ENCODE results near the gene PTX4.

The PTX4 gene

GRCh38 chr16:1438229-1439057, 50.3 kb downstream of the PTX4 start:
- no peak overlapping the region for H3K27ac ChIP-seq (ENCODE audit: low read depth, low read length, severe bottlenecking)
- 94% methylated on average over 24 to 35 of the region's 35 CpGs for WGBS, 2 experiments (ENCODE audit: insufficient coverage in 2 of 2)
- H3K36me3 ChIP-seq (ENCODE audit: control insufficient read depth, insufficient read depth, low read length): no peaks in the 10 kb centered on the region
- no peaks in the 10 kb centered on the region for H3K4me1 ChIP-seq (ENCODE audit: control insufficient read depth, insufficient read depth, low read length, poor library complexity, severe bottlenecking)
- no peaks in the 10 kb centered on the region for H3K9me3 ChIP-seq (ENCODE audit: control insufficient read depth, low read length)
- H3K4me3 ChIP-seq (ENCODE audit: extremely low read depth, insufficient read depth, low read length, poor library complexity, severe bottlenecking): no peak overlapping the region

GRCh38 chr16:1437606-1438005, 51.1 kb downstream of the PTX4 start:
- no peaks in the 10 kb centered on the region for H3K9me3 ChIP-seq (ENCODE audit: control insufficient read depth, low read length)
- H3K27ac ChIP-seq (ENCODE audit: low read depth, low read length, severe bottlenecking): no peak overlapping the region
- no peak overlapping the region for H3K4me3 ChIP-seq (ENCODE audit: extremely low read depth, insufficient read depth, low read length, poor library complexity, severe bottlenecking)
- no peaks in the 10 kb centered on the region for H3K4me1 ChIP-seq (ENCODE audit: control insufficient read depth, insufficient read depth, low read length, poor library complexity, severe bottlenecking)
- 94 to 96% methylated on average over 14 to 19 of the region's 22 CpGs for WGBS, 2 experiments (ENCODE audit: insufficient coverage in 2 of 2)
- no peaks in the 10 kb centered on the region for H3K36me3 ChIP-seq (ENCODE audit: control insufficient read depth, insufficient read depth, low read length)

- Histone ChIP-seq H3K4me1 (ENCODE audit: control insufficient read depth, insufficient read depth, low read length, poor library complexity, severe bottlenecking) (no peaks in the 10 kb centered on the region), H3K9me3 (ENCODE audit: control insufficient read depth, low read length) (no peaks in the 10 kb centered on the region), H3K4me3 (ENCODE audit: extremely low read depth, insufficient read depth, low read length, poor library complexity, severe bottlenecking) (no peak overlapping the region), H3K27ac (ENCODE audit: low read depth, low read length, severe bottlenecking) (no peak overlapping the region), H3K36me3 (ENCODE audit: control insufficient read depth, insufficient read depth, low read length) (no peaks in the 10 kb centered on the region)
- 92 to 93% methylated on average over 41 of the region's 47 CpGs for WGBS, 2 experiments (ENCODE audit: insufficient coverage in 2 of 2)
Measured at GRCh38 chr16:1436731-1437355, 51.9 kb downstream of the PTX4 start.

DNA sequence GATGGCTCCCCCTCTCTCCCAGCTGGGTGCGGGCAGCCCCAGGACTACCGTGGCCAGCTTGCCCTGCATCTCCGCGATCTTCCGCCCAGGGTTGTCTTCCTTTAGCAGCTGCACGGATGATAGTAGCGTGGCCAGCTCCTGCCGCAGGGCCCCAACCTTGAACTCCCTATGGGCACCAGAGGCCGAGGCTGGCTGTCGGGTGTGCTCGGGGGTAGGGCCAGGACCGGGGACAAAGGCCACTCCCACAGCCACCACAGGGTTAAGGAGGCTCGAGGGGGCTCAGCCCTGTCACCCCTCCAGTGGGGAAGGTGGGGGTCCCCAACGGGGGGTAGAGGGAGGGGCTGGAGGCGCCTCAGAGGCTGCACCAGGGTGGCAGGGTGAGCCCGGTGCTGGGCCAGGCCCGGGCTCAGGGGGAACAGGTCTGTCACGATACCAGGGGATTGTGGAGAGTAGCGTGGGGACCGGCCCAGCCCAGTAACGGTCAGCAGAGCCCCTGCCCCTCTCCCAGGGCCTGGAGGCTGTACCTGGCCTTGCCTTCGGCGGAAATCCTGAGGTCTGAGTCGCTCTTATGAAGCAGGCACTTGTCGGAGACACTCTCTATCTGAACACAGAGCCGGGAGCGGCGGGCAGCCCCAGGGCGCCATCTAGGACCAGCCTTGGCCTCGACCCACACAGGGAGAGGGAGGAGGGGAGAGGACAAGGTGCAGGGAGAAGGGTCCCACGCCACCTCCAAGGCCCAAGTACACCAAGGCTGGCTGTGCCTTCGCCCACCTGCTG, 52.6 kb downstream of the PTX4 start:
- Histone ChIP-seq H3K4me3 (ENCODE audit: extremely low read depth, insufficient read depth, low read length, poor library complexity, severe bottlenecking) (no peak overlapping the region), H3K36me3 (ENCODE audit: control insufficient read depth, insufficient read depth, low read length) (no peaks in the 10 kb centered on the region), H3K27ac (ENCODE audit: low read depth, low read length, severe bottlenecking) (no peak overlapping the region), H3K9me3 (ENCODE audit: control insufficient read depth, low read length) (no peaks in the 10 kb centered on the region), H3K4me1 (ENCODE audit: control insufficient read depth, insufficient read depth, low read length, poor library complexity, severe bottlenecking) (no peaks in the 10 kb centered on the region)
- WGBS, 2 experiments (ENCODE audit: insufficient coverage in 2 of 2): 83 to 85% methylated on average over 19 to 25 of the region's 32 CpGs

All from mesodermal cell (in vitro differentiated cells).